Measurements from ENCODE around the gene TUBGCP5. TPM values are rescaled to one million over a fixed set of nuclear protein-coding genes. Genes with fewer than 3 reads are reported as not detected.
A peak's percentile ranks its signal among the peaks of the same experiment; 100 is the strongest.

TUBGCP5 gene
- total RNA-seq, 1 donor from 2014 or later: 13.9 TPM

DNA sequence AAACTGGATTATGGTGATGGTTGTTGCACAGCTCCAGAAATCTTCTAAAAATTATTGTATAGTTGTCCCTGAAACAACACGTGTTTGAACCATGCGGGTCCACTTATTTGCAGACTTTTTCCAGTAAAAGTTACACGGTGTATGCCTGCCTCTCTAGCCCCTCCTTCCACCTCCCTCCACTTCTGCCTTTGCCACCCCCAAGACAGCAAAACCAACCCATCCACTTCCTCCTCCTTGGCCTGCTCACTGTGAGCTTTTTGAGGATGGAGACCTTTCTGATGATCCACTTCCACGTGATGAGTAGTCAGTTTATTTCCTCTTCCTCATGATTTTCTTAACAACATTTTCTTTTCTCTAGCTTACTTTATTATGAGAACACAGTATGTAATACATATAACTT, 64.6 kb downstream of the TUBGCP5 start:
- ATAC-seq: no peak

DNA sequence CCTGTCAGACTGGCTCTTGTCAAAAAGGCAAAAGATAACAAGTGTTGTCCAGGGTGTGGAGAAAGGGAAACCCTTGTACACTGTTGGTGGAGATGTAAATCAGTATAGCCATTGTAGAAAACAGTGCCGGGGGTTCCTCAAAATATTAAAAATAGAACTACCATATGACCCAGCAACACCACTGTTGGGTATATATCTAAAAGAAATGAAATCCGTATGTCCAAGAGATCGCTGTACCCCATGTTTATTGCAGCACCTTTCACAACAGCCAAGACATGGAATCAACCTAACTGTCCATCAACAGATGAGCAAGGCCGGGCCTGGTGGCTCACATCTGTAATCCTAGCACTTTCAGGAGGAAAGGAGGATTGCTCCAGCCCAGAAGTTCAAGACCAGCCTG, 65.4 kb downstream of the TUBGCP5 start:
- ATAC-seq: no peak

DNA sequence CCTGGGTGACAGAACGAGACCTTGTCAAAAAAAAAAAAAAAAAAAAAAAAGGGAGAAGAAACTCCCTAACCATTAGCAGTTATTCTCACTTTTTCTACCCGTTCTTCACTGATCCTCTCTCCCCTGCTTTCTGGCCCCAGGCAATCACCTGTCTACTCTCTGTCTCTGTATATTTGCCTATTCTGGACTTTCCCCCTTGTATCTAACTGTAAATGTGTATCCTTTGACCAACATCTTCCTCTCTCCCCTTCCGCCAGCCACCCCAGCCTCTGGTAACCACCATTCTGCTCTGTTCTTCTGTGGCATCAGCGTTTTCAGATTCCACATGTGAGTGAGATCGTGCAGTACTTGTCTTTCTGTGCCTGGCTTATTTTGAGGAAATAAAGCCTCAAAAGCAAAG, 66.1 kb downstream of the TUBGCP5 start:
- ATAC-seq: no peak

DNA sequence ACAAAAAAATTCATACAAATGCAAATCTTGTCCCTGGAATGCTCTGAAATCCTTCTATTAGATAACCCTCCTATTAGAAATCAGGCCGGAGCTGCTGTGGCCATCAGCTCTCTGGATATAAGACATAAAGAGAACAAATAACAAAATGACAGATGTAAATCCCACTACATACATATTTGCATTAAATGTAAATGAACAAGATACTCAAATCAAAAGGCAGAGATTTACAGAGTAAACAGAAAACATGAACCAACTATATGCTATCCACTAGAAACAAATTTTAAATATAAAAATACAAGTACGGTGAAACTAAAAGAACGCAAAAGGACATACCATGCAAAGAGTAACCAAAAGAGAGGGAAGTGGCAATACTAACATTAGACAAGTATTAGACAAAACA, 69.9 kb downstream of the TUBGCP5 start:
- ATAC-seq: no peak

DNA sequence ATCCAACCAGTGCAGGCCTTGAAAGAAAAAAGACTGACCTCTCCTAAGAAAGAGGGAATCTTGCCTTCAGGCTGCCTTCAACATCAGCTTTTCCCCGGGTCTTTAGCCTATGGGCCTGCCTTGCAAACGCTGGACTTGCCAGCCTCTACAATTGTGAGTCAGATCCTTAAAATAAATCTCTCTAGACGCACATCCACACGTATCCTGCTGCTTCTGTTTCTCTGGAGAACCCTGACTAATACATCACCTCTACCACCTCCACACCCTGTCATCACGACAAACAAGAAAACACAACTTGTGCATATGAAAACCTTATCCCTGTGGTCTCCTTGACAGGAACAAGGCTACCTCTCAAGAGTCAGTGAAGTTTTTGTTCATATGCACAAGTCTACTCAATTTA, 71.0 kb downstream of the TUBGCP5 start:
- ATAC-seq: peak; percentile 77

DNA sequence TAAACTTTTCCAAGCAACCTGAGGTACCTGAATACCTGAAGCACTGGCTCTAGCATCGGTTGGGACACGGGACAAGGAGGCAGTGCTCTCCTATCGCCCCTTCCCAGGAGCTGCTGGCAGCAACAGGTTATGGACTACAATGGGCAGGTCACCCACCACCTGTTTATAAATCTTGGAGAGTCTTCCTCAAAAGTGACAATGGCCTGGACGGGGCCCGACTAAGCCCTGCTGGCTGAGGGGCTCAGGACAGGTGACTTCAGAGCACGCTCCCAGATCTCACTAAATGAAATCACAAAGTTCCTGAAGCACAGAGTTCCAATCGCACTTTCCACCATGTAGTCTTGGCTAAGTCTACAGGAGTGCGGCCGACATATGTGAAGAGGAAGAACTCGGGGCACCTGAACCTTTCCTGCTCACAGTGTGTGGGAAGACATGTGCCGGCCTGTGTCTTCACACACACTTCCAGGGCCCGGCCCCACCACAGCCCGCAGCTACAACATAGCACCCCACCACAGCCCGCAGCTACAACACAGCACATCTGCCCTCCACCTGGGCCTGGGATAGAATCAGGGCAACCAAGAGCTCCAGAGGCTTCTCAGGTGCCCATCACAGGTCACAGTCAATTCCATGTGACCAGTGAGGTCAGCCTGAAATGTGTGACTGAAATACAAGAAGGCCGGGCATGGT, 72.1 kb downstream of the TUBGCP5 start:
- no peak for ATAC-seq

DNA sequence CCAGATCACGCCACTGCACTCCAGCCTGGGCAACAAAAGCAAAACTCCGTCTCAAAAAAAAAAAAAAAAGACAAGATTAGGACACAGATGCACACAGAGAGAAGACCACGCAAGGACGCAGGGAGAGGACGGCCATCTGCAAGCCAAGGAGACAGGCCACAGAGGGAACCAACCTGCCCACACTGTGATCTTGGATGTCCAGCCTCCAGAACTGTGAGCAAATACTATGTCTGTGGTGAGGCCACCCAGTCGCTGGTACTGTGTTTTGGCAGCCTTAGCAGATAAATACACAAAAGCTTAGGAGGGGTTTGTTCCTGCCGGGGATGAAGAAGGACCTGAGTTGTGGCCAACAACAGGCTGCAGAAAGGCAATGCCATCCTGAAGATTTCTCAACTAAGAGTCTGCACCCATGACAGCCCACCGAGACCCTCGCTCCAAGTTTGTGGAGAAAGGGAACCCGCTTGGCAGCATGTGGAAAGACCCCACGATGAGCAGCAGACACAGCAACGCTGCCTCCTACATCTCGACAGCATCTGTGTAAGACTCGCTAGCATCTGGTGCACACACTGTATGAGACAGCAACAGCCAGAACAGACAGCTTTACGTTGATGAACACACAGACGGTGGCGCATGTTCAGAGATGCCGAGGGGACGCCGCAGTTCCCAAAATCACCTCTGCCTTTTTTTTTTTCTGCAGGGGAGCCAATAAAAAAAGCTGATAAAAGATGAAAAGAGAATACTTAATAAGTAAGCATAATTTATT, 72.9 kb downstream of the TUBGCP5 start:
- no peak for ATAC-seq

DNA sequence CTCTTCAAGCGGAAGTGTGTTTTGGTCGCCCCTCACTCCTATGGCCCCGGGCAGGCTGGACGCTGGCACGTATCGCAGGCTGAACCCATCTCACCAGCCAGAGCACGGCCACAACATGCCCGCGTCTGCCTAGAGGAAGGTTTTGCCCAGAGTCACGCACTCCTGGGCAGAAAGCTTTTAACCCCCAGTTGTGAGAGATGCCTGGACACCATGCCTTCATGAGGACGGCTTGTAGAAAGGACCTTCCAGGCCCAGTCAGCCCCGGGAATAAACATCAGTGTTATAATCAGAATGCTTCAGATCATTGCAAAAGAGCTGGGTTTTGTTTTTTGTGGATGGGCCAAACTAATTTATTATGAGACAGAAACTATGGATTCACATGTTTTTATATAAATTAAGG, 75.7 kb downstream of the TUBGCP5 start:
- ATAC-seq: no peak

DNA sequence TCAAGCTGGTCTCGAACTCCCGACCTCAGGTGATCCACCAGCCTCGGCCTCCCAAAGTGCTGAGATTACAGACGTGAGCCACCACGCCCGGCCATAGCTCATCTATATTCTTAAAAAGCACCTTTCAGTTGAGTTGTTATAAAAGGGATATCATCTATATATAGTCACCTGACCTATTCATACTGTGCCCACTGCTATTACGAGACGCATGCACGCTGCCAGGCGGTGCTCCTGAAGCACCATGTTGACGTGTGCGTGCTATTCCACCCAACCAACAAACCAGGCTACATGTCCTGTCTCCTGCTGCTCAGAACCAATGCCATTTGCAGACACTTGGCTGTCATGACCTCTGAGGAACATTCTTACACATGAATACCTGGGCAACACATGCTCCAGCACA, 76.8 kb downstream of the TUBGCP5 start:
- no peak for ATAC-seq

DNA sequence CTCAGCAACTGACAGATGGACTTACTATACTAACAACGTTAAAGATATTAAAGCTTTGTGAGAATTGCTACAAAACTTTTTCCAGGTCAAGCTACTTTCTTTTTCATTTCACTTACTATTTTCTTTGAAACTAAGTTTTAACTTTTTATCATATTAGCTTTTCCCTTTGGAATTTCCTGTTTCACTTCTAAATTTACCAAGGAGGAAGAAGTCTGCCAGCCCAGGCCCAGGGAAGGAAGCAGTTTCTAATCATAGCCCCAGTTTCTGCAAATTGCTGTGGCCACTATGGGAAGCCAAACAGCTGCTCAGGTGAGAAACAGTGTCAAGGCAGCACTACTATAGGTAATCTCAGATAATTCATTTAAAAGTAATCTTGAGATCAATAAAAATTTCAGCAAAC, 77.6 kb downstream of the TUBGCP5 start:
- no peak for ATAC-seq

DNA sequence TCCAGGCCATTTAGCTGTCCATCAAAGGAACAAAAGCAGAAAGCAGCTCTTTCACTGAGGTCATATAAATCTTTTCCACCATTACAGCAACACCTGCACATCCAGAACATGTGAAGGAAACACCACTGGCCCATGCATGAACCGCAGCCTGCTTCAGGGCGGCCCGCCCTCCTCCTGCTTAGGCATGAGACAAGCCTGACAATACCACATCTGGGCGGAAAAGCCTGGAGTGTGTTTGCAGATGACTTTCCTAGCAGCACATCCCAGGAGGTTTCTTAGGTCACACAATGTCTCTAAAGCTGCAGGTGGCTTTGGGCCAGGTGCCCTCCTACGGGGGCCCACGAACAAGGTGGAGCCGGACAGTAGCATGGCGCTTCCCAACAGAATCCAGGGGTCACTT, 78.8 kb downstream of the TUBGCP5 start:
- ATAC-seq: peak; percentile 78

DNA sequence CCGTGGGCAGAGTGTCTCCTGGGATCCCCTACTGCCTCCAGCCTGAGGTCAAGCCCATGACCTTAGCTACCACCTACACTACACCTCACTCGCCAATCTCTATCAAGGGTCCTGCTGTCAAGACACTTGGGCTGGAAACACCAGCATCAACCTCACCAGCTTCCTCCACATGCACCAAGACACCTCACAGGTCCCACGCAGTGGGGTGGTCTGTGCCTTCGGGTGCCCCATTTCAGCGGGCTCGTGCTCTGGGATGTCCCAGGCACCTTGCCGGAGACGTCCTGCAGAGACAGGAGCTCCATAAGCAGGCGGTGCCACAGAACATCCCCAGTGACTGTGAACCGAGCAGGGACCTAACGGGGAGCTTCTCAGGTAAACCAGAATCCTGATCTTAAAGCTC, 79.2 kb downstream of the TUBGCP5 start:
- ATAC-seq: no peak

DNA sequence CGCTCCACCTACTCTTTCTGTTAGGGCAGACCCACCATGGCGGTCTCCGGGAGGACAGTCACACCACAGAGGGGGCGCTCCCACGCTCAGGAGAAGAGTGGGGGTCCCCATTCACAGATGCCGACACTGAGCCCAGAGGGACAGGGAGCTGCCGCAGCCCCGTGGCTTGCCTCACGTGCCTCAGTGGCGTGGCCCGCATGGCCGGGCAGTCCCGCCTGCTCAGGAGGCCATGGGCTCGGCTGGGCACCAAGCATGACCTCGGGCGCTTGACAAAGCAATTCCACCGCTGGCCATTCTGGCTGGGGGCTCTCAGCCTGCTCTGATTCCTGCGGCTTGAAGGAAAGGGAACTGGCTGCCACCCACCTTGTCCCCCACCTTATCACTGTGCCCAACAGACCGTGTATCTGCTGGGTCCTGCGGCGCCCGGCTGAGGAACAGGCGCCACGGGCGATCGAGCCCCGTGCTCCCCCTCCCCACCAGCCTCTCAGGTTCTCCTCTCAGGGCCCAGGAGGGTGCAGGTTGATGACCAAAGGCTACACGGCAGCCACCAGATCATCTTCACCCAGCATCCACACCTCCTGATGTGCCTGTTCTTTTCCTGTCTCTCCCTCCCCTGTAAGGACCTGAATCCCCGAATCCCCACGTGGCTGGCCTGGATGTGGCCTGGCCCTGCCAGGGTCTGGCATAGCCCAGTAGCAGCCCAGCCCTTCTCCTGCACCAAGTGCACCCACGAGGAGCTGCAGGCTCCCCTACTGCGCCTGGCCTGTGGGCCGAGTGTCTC, 79.9 kb downstream of the TUBGCP5 start:
- peak; percentile 9 for ATAC-seq

DNA sequence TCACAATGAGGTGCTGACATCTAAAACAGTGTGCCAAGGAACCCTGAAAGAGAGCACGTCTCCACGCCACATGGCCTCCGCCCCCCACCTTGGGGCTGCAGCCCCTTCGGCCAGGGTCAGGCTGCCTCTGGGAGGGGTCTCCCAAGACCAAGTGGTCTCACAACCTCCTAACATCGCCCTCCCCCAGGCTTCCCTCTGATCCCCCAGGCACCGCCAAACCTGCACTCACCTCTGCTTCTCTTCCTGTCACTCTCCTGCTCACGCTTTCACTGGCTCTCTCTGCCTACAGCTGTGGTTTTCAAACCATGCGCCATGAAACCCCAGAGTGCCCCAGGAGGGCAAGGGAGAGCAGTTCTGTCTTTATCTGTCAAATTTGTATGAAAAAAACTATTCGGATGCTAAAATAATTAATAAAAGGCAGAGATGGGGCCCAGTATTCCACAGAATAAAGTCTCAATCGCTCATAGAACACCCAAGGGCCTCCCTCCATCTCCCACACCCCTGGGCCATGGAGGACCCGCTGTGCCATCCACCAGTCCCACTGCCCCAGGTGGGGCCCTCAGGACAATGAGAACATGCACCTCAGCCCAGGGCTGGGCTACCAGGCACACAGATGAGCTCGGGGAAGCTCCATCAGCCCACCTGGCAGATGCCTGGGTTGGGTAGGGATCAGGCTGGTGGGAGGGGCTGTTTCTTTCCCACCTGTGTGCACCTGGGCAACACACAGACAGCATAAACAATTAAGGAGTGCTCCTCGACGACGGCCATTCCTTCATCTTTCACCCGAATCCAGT, 80.7 kb downstream of the TUBGCP5 start:
- ATAC-seq: no peak

DNA sequence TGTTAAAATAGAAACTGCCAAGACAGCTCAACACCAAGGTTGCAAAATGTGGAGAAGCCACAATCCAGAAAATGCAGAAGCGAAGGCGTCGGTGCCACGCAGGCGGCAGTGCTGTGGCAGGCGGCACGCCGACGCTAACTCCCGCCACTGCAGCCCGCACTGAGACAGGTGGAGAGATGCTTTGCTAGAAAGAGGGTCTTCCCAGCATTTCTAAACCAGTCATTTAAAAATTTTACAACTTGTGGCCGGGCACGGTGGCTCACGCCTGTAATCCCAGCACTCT, 82.5 kb downstream of the TUBGCP5 start:
- no peak for ATAC-seq

DNA sequence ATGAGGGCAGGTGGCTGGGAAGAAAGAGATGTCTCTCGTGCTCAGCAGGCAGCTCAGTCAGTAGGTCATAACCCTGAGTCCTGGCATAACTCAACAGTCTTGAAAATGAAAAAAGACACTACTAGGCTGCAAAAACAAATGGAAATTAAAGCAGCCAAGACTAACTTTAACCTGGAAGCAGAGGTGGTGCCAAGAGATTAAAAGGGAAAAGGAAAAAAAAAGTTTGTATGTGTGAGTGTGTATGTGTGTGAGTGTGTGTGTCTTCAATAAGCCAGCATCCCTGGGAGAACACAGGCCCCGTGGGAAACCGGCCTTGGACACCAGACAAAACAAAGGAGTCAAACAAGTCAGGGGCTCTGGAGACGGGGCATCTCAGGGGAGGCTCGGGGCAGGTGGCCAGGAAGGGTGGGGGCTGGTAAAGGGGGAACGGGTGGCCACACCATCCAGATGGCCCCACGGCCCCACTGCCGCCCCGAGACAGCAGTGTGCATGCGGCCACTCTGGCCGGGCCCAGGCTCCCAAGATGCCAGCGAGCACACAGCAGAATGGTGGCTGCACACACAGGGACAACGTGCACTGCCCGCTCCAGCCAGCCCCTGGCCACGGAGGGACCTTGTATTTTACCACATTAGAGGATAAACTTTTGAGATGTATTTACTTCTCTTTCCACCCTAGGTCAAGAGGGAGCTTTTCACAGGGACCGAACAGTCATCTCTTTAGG, 83.0 kb downstream of the TUBGCP5 start:
- ATAC-seq: no peak

DNA sequence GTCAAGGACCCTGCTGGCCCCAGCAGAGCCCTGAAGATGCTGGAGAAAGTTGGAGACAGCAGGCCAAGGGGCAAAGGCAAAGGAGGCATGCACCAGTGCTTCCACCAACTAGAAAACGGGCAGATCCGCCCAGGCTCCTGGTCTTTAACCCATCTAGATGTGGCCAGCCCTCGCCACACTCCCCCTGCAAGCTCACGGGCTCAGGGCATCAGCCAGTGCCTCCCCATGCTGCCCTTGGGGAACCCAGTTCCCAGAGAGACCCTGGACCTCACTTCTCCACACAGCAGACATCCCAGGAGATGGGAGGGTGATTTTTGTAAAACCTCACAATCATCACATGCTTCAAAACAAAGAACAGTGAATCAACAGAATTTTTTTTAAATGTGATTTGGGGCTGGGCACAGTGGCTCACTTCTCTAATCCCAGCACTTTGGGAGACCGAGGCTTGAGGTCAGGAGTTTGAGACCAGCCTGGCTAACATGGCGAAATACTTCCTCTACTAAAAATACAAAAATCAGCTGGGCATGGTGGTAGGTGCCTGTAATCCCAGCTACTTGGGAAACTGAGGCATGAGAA, 83.7 kb downstream of the TUBGCP5 start:
- ATAC-seq: no peak

DNA sequence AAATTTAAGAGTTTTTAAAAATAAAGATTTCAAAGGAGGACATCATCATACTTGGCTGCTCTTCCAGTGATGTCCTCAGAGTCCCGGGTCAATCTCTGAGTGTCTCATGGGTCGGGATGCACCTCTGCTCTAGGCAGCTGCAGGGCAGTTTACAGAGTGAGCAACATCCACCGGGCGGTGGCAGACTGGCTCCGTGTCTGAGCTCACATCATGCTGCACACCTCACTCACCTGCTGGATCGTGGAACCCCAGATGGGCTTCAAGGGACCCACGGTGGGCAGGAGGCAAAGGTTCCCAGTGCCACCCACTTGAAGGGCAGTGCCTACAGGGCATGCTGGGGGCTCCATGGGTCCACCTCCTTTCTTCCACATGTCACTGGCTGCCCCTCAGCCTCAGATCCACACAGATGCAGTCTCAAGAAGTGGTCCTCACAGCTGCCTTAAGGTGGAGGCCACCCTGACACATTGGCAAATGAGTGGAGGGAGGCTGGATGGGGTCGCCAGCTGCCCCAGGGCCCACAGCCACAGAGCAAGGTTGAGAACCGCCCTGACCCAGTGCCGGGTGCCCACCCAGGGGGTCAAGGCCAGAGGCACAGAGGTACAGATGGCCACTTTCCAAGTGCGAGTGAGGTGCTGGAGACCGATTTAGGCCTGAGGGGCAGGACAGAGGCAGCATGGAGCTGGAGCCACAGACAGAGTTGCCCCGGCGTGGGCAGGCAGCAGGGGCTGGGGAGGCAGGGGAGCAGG, 84.4 kb downstream of the TUBGCP5 start:
- ATAC-seq: peak; percentile 10

DNA sequence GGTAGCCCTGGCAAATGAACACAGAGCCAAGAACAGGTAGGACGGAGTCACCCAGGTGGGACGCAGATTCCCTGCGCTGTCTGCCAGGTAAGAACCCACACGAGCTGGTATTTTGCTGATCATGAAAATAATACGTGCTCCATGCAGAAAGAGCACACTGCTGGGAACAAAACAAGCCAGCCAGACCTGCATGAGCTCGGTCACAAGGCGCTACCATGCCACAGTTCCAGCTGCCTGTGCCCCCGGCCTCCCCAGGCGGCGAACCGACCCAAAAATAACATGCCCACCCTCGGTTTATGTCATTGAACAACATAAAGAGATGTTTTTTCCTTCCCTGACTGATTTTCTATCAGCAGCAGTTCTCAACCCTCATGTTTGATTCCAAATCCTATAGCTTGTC, 85.0 kb downstream of the TUBGCP5 start:
- no peak for ATAC-seq

DNA sequence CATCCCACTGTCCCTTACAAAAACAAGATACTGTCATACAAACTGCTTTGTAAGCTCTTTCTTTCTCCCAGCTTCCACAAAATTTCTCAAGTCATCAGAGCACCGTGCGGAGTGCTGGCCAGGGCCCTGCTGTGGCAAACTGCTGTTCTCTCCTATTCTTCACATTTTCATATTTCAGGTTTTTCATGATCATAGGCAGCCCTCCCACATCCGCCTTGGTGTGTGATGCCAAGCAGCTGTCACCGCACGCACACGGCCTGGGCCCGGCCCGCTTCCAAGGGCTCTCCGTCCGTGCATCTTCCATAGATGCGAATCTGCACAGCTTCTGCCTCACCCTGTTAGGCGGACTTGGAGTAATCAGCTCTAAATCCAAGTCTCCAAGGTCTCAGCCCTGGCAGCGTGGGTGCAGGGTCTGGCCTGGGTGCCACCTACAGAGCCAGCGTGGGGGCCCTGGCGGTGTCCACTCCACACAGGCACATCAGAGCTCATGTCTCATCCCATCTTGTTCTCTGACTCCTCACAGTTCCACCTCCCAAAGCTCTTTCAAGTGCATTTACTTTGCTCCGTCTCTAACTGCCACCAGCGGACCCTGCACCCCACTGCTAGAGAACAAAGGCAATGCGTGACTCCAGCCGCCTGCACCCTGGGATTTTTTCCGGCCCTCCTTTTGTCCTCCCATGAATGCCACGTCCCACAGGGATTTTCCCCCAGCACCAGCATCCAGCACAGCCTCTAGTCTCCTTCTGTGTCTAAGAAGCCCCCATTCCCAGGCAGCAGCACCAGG, 86.4 kb downstream of the TUBGCP5 start:
- ATAC-seq: no peak

Data from esophagus mucosa (tissue), 1 donor.